GM10266 (cell line): ENCODE data around the gene PDZRN3.

Experiments used
- DNase-seq: peaks from one replicate; pipeline ENCODE4 v3.0.0; 2012; ENCODE audit errors: extremely low spot score
- TF ChIP-seq, protein P1 (sequence below): IDR thresholded peaks from 2 replicates; pipeline ENCODE4 v1.5.1; 2012; ENCODE audit warnings: mild to moderate bottlenecking, low read depth; ENCODE audit not compliant: control insufficient read depth, insufficient read depth; ENCODE audit errors: missing control alignments

The PDZRN3 gene

DNA sequence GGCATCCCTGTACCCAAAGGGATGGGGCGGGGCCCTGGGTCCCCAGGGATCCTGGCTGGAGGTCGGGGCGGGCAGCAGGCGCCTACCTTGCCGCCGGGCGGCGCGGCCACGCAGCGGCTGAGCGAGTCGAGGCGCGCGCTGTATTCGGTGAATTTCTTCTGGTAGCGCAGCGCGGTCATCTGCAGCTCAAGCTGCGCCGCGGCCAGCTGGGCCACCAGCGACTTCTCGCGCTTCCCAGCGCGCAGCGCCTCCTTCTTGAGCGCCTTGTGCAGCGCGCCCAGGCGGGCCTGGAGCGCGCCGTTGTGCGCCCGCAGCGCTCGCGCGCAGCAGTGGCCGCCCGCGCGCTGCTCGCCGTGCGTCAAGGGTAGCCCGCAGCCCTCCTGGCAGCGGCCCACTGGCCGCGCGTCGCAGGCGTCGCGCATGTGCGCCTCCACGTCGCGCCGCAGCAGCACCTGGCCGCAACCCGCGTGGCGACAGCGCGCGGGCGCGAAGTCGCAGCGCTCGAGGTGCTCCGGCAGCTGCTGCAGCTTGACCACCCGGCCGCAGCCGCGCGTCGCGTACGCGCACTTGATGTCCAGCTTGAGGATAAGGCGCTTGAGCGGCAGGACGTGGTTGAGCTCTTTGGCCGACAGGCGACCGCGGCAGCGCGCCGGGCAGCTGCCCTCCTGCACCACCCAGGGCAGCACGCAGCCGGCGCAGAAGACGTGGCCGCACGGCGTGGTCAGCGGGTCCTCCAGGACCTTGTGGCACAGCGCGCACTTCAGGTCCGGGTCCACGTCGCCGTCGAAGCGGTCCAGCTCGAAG, 522 bp downstream of the PDZRN3 start:
- TF ChIP-seq, protein P1, sequence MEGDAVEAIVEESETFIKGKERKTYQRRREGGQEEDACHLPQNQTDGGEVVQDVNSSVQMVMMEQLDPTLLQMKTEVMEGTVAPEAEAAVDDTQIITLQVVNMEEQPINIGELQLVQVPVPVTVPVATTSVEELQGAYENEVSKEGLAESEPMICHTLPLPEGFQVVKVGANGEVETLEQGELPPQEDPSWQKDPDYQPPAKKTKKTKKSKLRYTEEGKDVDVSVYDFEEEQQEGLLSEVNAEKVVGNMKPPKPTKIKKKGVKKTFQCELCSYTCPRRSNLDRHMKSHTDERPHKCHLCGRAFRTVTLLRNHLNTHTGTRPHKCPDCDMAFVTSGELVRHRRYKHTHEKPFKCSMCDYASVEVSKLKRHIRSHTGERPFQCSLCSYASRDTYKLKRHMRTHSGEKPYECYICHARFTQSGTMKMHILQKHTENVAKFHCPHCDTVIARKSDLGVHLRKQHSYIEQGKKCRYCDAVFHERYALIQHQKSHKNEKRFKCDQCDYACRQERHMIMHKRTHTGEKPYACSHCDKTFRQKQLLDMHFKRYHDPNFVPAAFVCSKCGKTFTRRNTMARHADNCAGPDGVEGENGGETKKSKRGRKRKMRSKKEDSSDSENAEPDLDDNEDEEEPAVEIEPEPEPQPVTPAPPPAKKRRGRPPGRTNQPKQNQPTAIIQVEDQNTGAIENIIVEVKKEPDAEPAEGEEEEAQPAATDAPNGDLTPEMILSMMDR: no peak
- no peak for DNase-seq

DNA sequence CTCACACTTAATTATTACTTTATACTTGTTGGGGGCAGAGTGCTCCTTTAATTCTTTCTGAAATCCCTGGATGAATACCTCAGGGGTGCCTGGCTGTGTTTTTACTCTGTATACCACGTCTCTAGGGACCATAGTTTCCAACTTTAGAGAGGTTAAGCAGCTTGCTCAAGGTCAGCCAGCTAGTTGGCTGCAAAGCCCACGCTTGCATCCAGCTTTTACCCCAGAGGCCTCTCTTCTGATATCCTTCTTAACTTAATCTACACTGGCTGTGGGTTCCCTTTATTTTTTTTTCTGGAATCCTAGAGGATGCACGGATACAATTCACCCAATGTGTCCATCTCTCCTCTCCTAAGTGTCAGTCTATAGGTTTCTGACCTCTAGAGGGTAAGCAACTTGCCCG, 1.4 kb downstream of the PDZRN3 start:
- TF ChIP-seq, protein P1: no peak
- no peak for DNase-seq

DNA sequence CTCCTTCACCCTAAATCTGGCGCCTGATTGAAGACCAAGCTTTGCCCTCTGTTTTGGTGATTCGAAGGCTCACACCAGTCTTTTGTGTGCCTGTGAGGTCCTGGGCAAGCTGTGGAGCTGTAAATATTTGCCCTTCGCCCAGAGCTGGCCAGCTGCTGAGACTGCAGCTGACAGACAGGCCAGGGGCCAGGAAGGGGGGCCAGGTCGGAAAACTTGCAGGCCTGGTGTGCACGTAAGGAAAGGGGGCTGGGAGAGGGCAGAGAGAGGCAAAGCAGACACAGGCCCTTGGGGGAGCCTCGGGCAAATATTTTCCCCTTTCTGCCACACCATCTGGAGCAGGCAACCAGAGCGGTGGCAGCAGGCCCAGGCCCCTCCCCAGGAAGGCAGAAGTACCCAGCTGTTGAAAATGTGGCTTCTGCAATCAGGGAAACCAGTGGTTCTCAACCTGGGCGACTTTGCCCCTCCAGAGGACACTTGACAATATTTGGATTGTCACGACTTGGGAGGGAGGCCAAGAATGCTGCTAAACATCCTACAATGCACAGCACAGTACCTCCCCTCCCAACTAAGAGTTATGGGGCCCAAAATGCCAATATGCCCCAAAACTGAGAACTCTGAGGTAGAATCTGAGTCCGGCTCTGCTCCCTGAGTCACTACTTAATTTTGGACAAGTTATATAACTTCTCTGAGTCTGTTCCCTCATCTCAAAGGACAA, 2.5 kb downstream of the PDZRN3 start:
- TF ChIP-seq, protein P1: no peak
- DNase-seq: no peak

DNA sequence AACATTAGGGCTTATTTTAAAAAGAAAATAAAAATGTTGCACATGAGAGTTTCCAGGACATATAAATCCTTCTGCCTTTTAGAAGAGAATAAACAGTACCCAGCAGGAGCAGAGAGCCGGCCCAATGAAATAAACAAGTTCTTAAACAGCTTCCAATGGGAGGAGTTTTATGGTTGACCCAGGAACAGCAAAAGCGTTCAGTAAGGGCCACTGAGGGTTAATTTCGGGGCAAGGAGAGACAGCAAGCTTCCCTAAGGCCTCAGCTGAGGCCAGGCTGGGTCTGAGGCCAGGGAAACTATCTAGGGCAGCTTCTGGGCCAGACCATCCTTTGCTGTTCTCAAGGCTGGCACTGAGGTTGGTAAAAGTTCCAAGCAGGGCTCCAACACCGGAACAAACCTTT, 3.4 kb downstream of the PDZRN3 start:
- DNase-seq: no peak
- TF ChIP-seq, protein P1: no peak

DNA sequence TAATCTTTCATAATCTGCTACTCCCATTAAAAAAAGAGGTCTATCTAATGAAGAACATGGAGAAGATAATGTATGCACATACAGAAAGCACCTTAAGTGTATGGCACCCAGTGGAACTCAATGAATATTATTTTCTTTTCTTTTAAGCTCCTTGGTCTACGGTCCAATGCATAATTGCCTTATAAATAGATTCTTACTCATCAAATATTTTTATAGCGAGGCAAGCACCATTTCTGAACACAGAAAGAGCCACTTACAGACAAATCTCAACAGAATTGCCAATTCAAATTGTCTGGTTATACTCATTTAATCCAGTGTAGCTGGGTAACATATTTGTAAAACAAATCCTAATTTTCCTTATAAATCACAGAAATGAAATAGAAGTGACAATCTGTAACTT, 6.3 kb downstream of the PDZRN3 start:
- no peak for DNase-seq
- TF ChIP-seq, protein P1: no peak

DNA sequence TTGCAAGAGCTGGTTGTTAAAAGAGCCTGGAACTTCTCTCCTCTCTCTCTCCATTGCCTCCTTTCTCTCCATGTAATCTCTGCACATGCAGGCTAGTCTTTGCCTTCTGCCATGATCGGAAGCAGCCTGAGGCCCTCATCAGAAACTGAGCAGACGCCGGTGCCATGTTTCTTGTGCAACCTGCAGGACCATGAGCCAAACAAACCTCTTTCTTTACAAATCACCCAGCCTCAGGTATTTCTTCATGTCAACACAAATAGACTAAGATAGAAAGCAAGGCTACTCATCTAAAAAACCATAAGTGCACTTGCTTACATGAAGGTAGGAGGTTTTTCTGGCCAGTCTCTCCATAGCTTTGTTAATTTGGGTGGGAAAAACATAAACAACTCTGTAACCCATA, 8.7 kb downstream of the PDZRN3 start:
- TF ChIP-seq, protein P1: no peak
- DNase-seq: no peak

DNA sequence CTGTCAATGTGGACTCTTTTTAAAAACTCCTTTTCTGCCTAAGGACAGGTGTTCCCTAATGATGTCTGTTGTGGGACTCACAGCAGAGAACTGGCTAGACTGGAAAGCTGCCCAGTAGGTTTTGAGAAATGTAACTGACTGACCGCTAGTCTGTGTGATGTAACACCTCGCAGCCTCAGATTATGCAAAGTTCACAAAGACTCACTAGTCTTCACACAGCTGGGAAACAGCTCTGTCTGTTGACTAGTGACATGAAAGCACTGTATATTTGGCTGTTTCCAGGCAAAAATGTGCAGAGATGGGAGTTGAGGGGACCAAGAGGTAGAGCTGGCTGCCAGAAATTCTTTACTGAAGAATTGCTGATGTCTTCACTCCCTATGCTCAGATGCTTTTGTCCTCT, 10.3 kb downstream of the PDZRN3 start:
- DNase-seq: no peak

More for the DNA sequence above, 10.3 kb downstream of the PDZRN3 start:
- TF ChIP-seq, protein P1: no peak
